GM12873 (cell line): ENCODE measurements around the gene SMARCA4.

Source experiments
- CTCF ChIP-seq: IDR thresholded peaks from 2 replicates; pipeline ENCODE4 v1.5.1; 2012; ENCODE audit warnings: low read depth, mild to moderate bottlenecking, moderate library complexity, low read length, control low read depth; ENCODE audit not compliant: insufficient read depth; ENCODE audit errors: missing control alignments

The SMARCA4 gene

GRCh38 chr19:11111117-11111770 lies 150.4 kb downstream of the SMARCA4 start:
- no peak for TF ChIP-seq CTCF

DNA sequence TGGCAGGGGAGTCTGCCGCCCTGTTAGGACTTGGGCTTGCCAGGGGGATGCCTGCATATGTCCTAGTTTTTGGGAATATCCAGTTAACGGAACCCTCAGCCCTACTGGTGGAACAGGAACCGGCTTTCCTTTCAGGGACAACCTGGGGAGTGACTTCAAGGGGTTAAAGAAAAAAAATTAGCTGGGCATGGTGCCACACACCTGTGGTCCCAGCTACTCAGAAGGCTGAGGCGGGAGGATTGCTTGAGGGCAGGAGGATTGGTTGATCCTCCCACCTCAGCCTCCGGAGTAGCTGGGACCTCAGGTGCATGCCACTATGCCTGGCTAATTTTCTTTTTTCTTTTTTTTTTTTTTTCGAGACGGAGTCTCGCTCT lies 150.9 kb downstream of the SMARCA4 start:
- TF ChIP-seq CTCF: no peak
